CD4-positive, alpha-beta T cell treated with Interleukin-4 for 1 hour (primary cell): ENCODE measurements around the gene MRPL52.

ENCODE experiments used
- DNase-seq, 2 donors: peaks; one replicate each; pipeline ENCODE4 v3.0.0-alpha.2; 2020 to 2022

MRPL52 gene

DNA sequence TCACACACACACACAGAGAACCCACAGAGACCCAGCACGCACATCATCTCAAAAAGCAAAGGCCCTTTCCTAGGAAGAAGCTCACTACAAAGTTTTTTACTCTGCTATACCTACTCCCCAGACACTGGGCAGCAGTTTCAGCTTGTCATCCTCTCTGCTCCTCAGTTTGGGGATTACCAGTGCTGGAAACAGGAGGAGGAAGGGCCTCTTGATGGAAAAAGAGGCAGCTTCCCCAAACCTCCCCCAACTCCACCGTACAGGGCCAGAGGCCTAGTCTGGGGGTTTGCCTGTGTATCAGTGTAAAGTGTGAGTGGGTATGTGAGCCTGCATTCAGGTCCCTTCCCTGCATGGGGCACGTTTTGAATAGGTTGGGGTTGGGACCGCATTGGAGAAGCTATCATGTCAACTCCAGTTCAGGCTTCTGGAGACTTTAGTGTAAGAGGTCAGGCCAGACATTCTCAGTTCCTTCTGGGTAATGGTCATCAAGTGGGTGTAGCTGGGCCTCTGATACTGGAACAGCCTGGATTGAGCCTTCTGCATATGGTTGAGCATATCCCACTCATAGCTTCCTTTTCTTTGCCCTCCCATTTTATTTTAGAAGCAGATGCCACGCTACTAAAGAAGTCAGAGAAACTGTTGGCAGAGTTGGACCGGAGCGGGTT is 54.5 kb downstream of the MRPL52 start:
- no peak for DNase-seq
